HEK293 (cell line): ENCODE results near the gene PFN3.

Experiments used
- CTCF ChIA-PET: fragments of 350-600 bp; formaldehyde crosslinking; extraction: SDS; loops from one replicate; lab custom pipeline; 2021; ENCODE audit warnings: antibody characterized with exemption; lab: Yijun Ruan, JAX
- POLR2A ChIA-PET: fragments of 300-600 bp; formaldehyde crosslinking; extraction: SDS; loops from one replicate; lab custom pipeline; 2020; ENCODE audit warnings: antibody characterized with exemption, inconsistent platforms; lab: Yijun Ruan, JAX
- H3K27ac ChIP-seq: fragments of 200-500 bp; sonication (Bioruptor generic); 2 replicates; pipeline ENCODE4 v1.5.1; 2014; ENCODE audit warnings: low read depth, low read length, control low read depth, inconsistent platforms; ENCODE audit errors: extremely low read depth
- H3K36me3 ChIP-seq, 2 experiments: fragments of 200-500 bp in 1 of 2; sonication (Bioruptor generic) in 1 of 2; 1 replicate in 1 of 2; 2 replicates in 1 of 2; pipeline ENCODE4 v1.5.1; 2014 to 2017; ENCODE audit warnings: inconsistent platforms in 2 of 2, low read length in 2 of 2; ENCODE audit not compliant: control insufficient read depth in 2 of 2, insufficient read depth in 1 of 2
- H3K4me1 ChIP-seq: fragments of 200-500 bp; sonication (Bioruptor generic); 2 replicates; pipeline ENCODE4 v1.5.1; 2014; ENCODE audit warnings: mild to moderate bottlenecking, low read length, inconsistent platforms; ENCODE audit not compliant: control insufficient read depth, insufficient read depth
- H3K4me3 ChIP-seq: 2 replicates; pipeline ENCODE4 v1.5.1; 2011; ENCODE audit warnings: low read depth, mild to moderate bottlenecking, control low read depth, low read length, moderate library complexity
- H3K9me3 ChIP-seq: fragments of 200-500 bp; sonication (Bioruptor generic); 2 replicates; pipeline ENCODE4 v1.5.1; 2014; ENCODE audit warnings: low read depth, low read length, inconsistent platforms; ENCODE audit not compliant: control insufficient read depth, insufficient read depth
- CTCF ChIP-seq: fragments of 450-650 bp; formaldehyde crosslinking; IDR thresholded peaks from 2 replicates; pipeline ENCODE4 v1.5.1; 2016; ENCODE audit warnings: missing biosample characterization, missing genetic modification characterization
- HIC1 ChIP-seq: fragments of 450-650 bp; formaldehyde crosslinking; IDR thresholded peaks from 2 replicates; pipeline ENCODE4 v1.5.1; 2016; ENCODE audit warnings: missing biosample characterization, missing genetic modification characterization
- HOXD13 ChIP-seq: sonication (generic); formaldehyde crosslinking; IDR thresholded peaks from 2 replicates; pipeline ENCODE4 v1.8.0; 2022; ENCODE audit warnings: missing genetic modification reagents, borderline replicate concordance
- KLF7 ChIP-seq: fragments of 450-650 bp; formaldehyde crosslinking; IDR thresholded peaks from 2 replicates; pipeline ENCODE4 v1.5.1; 2016; ENCODE audit warnings: missing biosample characterization, missing genetic modification characterization, borderline replicate concordance
- KLF8 ChIP-seq: fragments of 450-650 bp; formaldehyde crosslinking; IDR thresholded peaks from 2 replicates; pipeline ENCODE4 v1.5.1; 2016; ENCODE audit warnings: missing biosample characterization, missing genetic modification characterization
- MZF1 ChIP-seq: fragments of 450-650 bp; formaldehyde crosslinking; IDR thresholded peaks from 2 replicates; pipeline ENCODE4 v1.5.1; 2017; ENCODE audit warnings: missing biosample characterization, missing genetic modification characterization, borderline replicate concordance
- PRDM6 ChIP-seq: fragments of 450-650 bp; formaldehyde crosslinking; IDR thresholded peaks from 2 replicates; pipeline ENCODE4 v1.5.1; 2017; ENCODE audit warnings: missing biosample characterization, missing genetic modification characterization
- TRIM28 ChIP-seq: IDR thresholded peaks from 2 replicates; pipeline ENCODE4 v1.6.1; 2011; ENCODE audit warnings: low read length, control low read depth, borderline replicate concordance
- ZEB2 ChIP-seq: fragments of 450-650 bp; formaldehyde crosslinking; IDR thresholded peaks from 2 replicates; pipeline ENCODE4 v1.5.1; 2016; ENCODE audit warnings: missing biosample characterization, missing genetic modification characterization
- ZFP3 ChIP-seq: fragments of 450-650 bp; formaldehyde crosslinking; IDR thresholded peaks from 2 replicates; pipeline ENCODE4 v1.5.1; 2016; ENCODE audit warnings: low read depth, missing biosample characterization, missing genetic modification characterization
- ZFP41 ChIP-seq: fragments of 450-650 bp; formaldehyde crosslinking; IDR thresholded peaks from 2 replicates; pipeline ENCODE4 v1.5.1; 2016; ENCODE audit warnings: missing biosample characterization, missing genetic modification characterization, borderline replicate concordance
- ZIC2 ChIP-seq: fragments of 450-650 bp; formaldehyde crosslinking; IDR thresholded peaks from 2 replicates; pipeline ENCODE4 v1.5.1; 2016; ENCODE audit warnings: missing biosample characterization, missing genetic modification characterization
- ZNF132 ChIP-seq: fragments of 450-650 bp; formaldehyde crosslinking; IDR thresholded peaks from 2 replicates; pipeline ENCODE4 v1.5.1; 2017; ENCODE audit warnings: missing biosample characterization, missing genetic modification characterization, borderline replicate concordance
- ZNF157 ChIP-seq: fragments of 450-650 bp; formaldehyde crosslinking; IDR thresholded peaks from 2 replicates; pipeline ENCODE4 v1.5.1; 2016; ENCODE audit warnings: missing biosample characterization, missing genetic modification characterization
- ZNF394 ChIP-seq: fragments of 450-650 bp; formaldehyde crosslinking; IDR thresholded peaks from 2 replicates; pipeline ENCODE4 v1.5.1; 2016; ENCODE audit warnings: missing biosample characterization, missing genetic modification characterization, mild to moderate bottlenecking, moderate library complexity, borderline replicate concordance
- ZNF473 ChIP-seq: fragments of 450-650 bp; formaldehyde crosslinking; IDR thresholded peaks from 2 replicates; pipeline ENCODE4 v1.5.1; 2017; ENCODE audit warnings: missing biosample characterization, missing genetic modification characterization
- ZNF514 ChIP-seq: fragments of 450-650 bp; formaldehyde crosslinking; IDR thresholded peaks from 2 replicates; pipeline ENCODE4 v1.5.1; 2016; ENCODE audit warnings: missing biosample characterization, missing genetic modification characterization
- ZNF544 ChIP-seq: fragments of 450-650 bp; formaldehyde crosslinking; IDR thresholded peaks from 2 replicates; pipeline ENCODE4 v1.5.0; 2017; ENCODE audit warnings: missing biosample characterization, missing genetic modification characterization
- ZNF571 ChIP-seq: fragments of 450-650 bp; formaldehyde crosslinking; IDR thresholded peaks from 2 replicates; pipeline ENCODE4 v1.5.0; 2017; ENCODE audit warnings: missing biosample characterization, missing genetic modification characterization
- ZNF654 ChIP-seq: fragments of 450-650 bp; formaldehyde crosslinking; IDR thresholded peaks from 2 replicates; pipeline ENCODE4 v1.5.1; 2016; ENCODE audit warnings: low read depth, missing biosample characterization, missing genetic modification characterization
- ZNF658 ChIP-seq: fragments of 450-650 bp; formaldehyde crosslinking; IDR thresholded peaks from 2 replicates; pipeline ENCODE4; 2016; ENCODE audit warnings: missing biosample characterization, missing genetic modification characterization
- ZNF664 ChIP-seq: fragments of 450-650 bp; formaldehyde crosslinking; IDR thresholded peaks from 2 replicates; pipeline ENCODE4 v1.5.1; 2016; ENCODE audit warnings: missing biosample characterization, missing genetic modification characterization
- ZNF704 ChIP-seq: fragments of 450-650 bp; formaldehyde crosslinking; IDR thresholded peaks from 2 replicates; pipeline ENCODE4 v1.5.1; 2016; ENCODE audit warnings: missing biosample characterization, missing genetic modification characterization
- ZXDB ChIP-seq: fragments of 450-650 bp; formaldehyde crosslinking; IDR thresholded peaks from 2 replicates; pipeline ENCODE4 v1.5.1; 2016; ENCODE audit warnings: missing biosample characterization, missing genetic modification characterization

PFN3 gene

GRCh38 chr5:177414481-177414880, 14.0 kb upstream of the PFN3 start:
- no peaks in the 10 kb centered on the region for H3K9me3 ChIP-seq
- H3K36me3 ChIP-seq, result no peaks in the 10 kb centered on the region
- no peak overlapping the region for H3K27ac ChIP-seq
- POLR2A ChIA-PET, result interaction anchor here (0.8 to 2.0 kb wide), 2 partner anchors 10 to 12 kb away, joined by 3 to 12 read pairs; partner anchors contain the start of gene GRK6
- CTCF ChIA-PET, result interaction anchor here (1.0 to 2.7 kb wide), 2 partner anchors 12 to 41 kb away, joined by 4 to 14 read pairs; no protein-coding TSS in a partner anchor
- TF ChIP-seq ZFP3 (tag by site-specific recombination) (no peak), ZNF394 (tag by site-specific recombination) (no peak), ZNF514 (no peak), ZNF571 (tag by site-specific recombination) (no peak), ZIC2 (no peak), MZF1 (no peak), ZNF544 (no peak), ZNF654 (tag by site-specific recombination) (no peak), ZNF473 (tag by site-specific recombination) (no peak), HOXD13 (CRISPR knock-in tag) (no peak)
- H3K4me1 ChIP-seq, result no peaks in the 10 kb centered on the region
- H3K4me3 ChIP-seq, result no peak overlapping the region

- H3K4me3 ChIP-seq, result no peak overlapping the region
Measured at GRCh38 chr5:177412603-177413233, 12.3 kb upstream of the PFN3 start.

GRCh38 chr5:177410575-177410974, 10.1 kb upstream of the PFN3 start:
- no peaks in the 10 kb centered on the region for H3K9me3 ChIP-seq
- H3K4me3 ChIP-seq, result no peak overlapping the region
- ChIA-PET CTCF (interaction anchor here (0.7 to 1.1 kb wide), 3 partner anchors 8 to 20 kb away, joined by 3 to 4 read pairs (median 3); no protein-coding TSS in a partner anchor), POLR2A (interaction anchor here (1.5 kb wide), 1 partner anchor 37 kb away, joined by 3 read pairs; no protein-coding TSS in a partner anchor)
- H3K36me3 ChIP-seq, result no peaks in the 10 kb centered on the region
- no peaks in the 10 kb centered on the region for H3K4me1 ChIP-seq
- no peak overlapping the region for H3K27ac ChIP-seq
- TF ChIP-seq ZNF157, result no peak
- TF ChIP-seq ZNF132 (tag by site-specific recombination), result no peak
- no peak for TF ChIP-seq KLF8 (tag by site-specific recombination)
- no peak for TF ChIP-seq HOXD13 (CRISPR knock-in tag)
- TF ChIP-seq ZNF658 (tag by site-specific recombination), result no peak
- TF ChIP-seq ZFP41 (tag by site-specific recombination), result no peak
- TF ChIP-seq CTCF (tag by site-specific recombination), result no peak
- no peak for TF ChIP-seq TRIM28
- TF ChIP-seq ZNF394 (tag by site-specific recombination), result no peak
- TF ChIP-seq HIC1 (tag by site-specific recombination), result no peak

More at GRCh38 chr5:177412603-177413233, 12.3 kb upstream of the PFN3 start:
- CTCF ChIA-PET, result interaction anchor here (0.6 to 2.7 kb wide), 3 partner anchors 10 to 22 kb away, joined by 3 to 14 read pairs (median 8); no protein-coding TSS in a partner anchor
- Histone ChIP-seq H3K9me3 (no peaks in the 10 kb centered on the region), H3K4me1 (no peaks in the 10 kb centered on the region), H3K27ac (no peak overlapping the region), H3K36me3 (no peaks in the 10 kb centered on the region)
- no peak for TF ChIP-seq KLF7
- TF ChIP-seq ZEB2 (tag by site-specific recombination), result no peak
- no peak for TF ChIP-seq PRDM6 (tag by site-specific recombination)
- no peak for TF ChIP-seq ZNF704
- TF ChIP-seq ZNF664 (tag by site-specific recombination), result no peak
- no peak for TF ChIP-seq ZXDB (tag by site-specific recombination)
- POLR2A ChIA-PET, result interaction anchor here (0.9 to 1.7 kb wide), 2 partner anchors 13 to 100 kb away, joined by 3 to 6 read pairs; no protein-coding TSS in a partner anchor
